IMR-90 (cell line): Measurements from ENCODE around the gene ANKRD2. TPM values are rescaled to one million over a fixed set of nuclear protein-coding genes. Genes with fewer than 3 reads are reported as not detected.

ENCODE experiments used
- ATAC-seq: fragments of 200-7000 bp; cut with Tn5 transposase; 2 replicates; pipeline ENCODE4 v1.9.1; 2020; ENCODE audit warnings: low read depth, mild to moderate bottlenecking, moderate library complexity
- BruUV-seq: library from RNA; stranded (reverse); fragments of 400-500 nt; replicated peaks from 2 replicates; lab custom pipeline; 2021; lab: Mats Ljungman, UMichigan
- CTCF ChIA-PET: fragments of 300-600 bp; formaldehyde crosslinking; extraction: SDS; loops from one replicate; lab custom pipeline; 2021; ENCODE audit warnings: antibody characterized with exemption; lab: Yijun Ruan, JAX
- POLR2A ChIA-PET: fragments of 300-600 bp; sonication (Branson Sonifier 250); formaldehyde crosslinking; loops from one replicate; lab custom pipeline; 2022; ENCODE audit warnings: antibody characterized with exemption; ENCODE audit not compliant: unreplicated experiment; lab: Charles Lee
- DNase-seq: peaks from one replicate; pipeline ENCODE4 v3.0.0; 2013
- H2AFZ ChIP-seq: replicated peaks from 2 replicates; pipeline ENCODE3; 2013; ENCODE audit warnings: low read length, mild to moderate bottlenecking; ENCODE audit not compliant: poor library complexity
- H2AK5ac ChIP-seq: 2 replicates; pipeline ENCODE4 v1.6.1; 2013; ENCODE audit warnings: low read depth, low read length, inconsistent platforms
- H2AK9ac ChIP-seq: replicated peaks from 2 replicates; pipeline ENCODE3; 2013; ENCODE audit warnings: mild to moderate bottlenecking, low read depth, low read length, moderate library complexity; ENCODE audit not compliant: poor library complexity
- H2BK120ac ChIP-seq: 2 replicates; pipeline ENCODE4 v1.6.1; 2013; ENCODE audit warnings: low read depth, low read length, inconsistent platforms
- H2BK15ac ChIP-seq: 3 replicates; pipeline ENCODE4 v1.6.1; 2013; ENCODE audit warnings: low read depth, low read length, inconsistent platforms
- H2BK20ac ChIP-seq: 2 replicates; pipeline ENCODE4 v1.6.1; 2013; ENCODE audit warnings: low read depth, mild to moderate bottlenecking, inconsistent platforms, low read length, moderate library complexity
- H2BK5ac ChIP-seq: 2 replicates; pipeline ENCODE4 v1.6.1; 2013; ENCODE audit warnings: mild to moderate bottlenecking, low read depth, low read length, inconsistent platforms; ENCODE audit not compliant: poor library complexity, severe bottlenecking
- H3K14ac ChIP-seq: replicated peaks from 2 replicates; pipeline ENCODE4 v1.6.1; 2013; ENCODE audit warnings: low read depth, low read length, inconsistent platforms
- H3K18ac ChIP-seq: 2 replicates; pipeline ENCODE4 v1.6.1; 2013; ENCODE audit warnings: low read depth, low read length, control low read depth
- H3K23ac ChIP-seq: 2 replicates; pipeline ENCODE4 v1.6.1; 2013; ENCODE audit warnings: low read depth, low read length, inconsistent platforms
- H3K27ac ChIP-seq: 2 replicates; pipeline ENCODE4 v1.5.1; 2013; ENCODE audit warnings: mild to moderate bottlenecking, control low read depth, low read length; ENCODE audit not compliant: insufficient read depth
- H3K27me3 ChIP-seq: 2 replicates; pipeline ENCODE4 v1.6.1; 2013; ENCODE audit warnings: low read length; ENCODE audit not compliant: control insufficient read depth, insufficient read depth
- H3K36me3 ChIP-seq: 2 replicates; pipeline ENCODE4 v1.6.1; 2013; ENCODE audit warnings: low read length, mixed read lengths; ENCODE audit not compliant: control insufficient read depth, insufficient read depth
- H3K4ac ChIP-seq: 2 replicates; pipeline ENCODE4 v1.6.1; 2013; ENCODE audit warnings: low read depth, low read length, inconsistent platforms
- H3K4me1 ChIP-seq: 2 replicates; pipeline ENCODE4 v1.6.1; 2013; ENCODE audit warnings: low read length, mixed read lengths; ENCODE audit not compliant: control insufficient read depth, insufficient read depth
- H3K4me2 ChIP-seq: 2 replicates; pipeline ENCODE4 v1.6.1; 2013; ENCODE audit warnings: low read depth, mild to moderate bottlenecking, control low read depth, low read length, moderate library complexity
- H3K4me3 ChIP-seq: 2 replicates; pipeline ENCODE4 v1.5.1; 2013; ENCODE audit warnings: low read depth, mild to moderate bottlenecking, control low read depth, low read length, moderate library complexity; ENCODE audit not compliant: insufficient read depth
- H3K56ac ChIP-seq: 2 replicates; pipeline ENCODE4 v1.6.1; 2013; ENCODE audit warnings: low read length, inconsistent platforms; ENCODE audit not compliant: insufficient read depth; ENCODE audit errors: extremely low read depth
- H3K79me1 ChIP-seq, 2 experiments: 2 replicates each; pipeline ENCODE4 v1.6.1; 2013; ENCODE audit warnings: low read length in 2 of 2, inconsistent platforms in 1 of 2, low read depth in 1 of 2
- H3K9ac ChIP-seq: 2 replicates; pipeline ENCODE4 v1.6.1; 2013; ENCODE audit warnings: low read depth, low read length, control low read depth
- H3K9me1 ChIP-seq: 2 replicates; pipeline ENCODE4 v1.6.1; 2013; ENCODE audit warnings: low read length, inconsistent platforms; ENCODE audit not compliant: insufficient read depth
- H3K9me3 ChIP-seq: 2 replicates; pipeline ENCODE4 v1.6.1; 2013; ENCODE audit warnings: low read length; ENCODE audit not compliant: control insufficient read depth, insufficient read depth
- H4K20me1 ChIP-seq: 2 replicates; pipeline ENCODE4 v1.6.1; 2013; ENCODE audit warnings: low read length, inconsistent platforms; ENCODE audit not compliant: insufficient read depth
- H4K5ac ChIP-seq: 2 replicates; pipeline ENCODE4 v1.6.1; 2013; ENCODE audit warnings: mild to moderate bottlenecking, low read depth, low read length, control low read depth
- H4K8ac ChIP-seq, 2 experiments: 2 replicates each; pipeline ENCODE4 v1.6.1; 2013; ENCODE audit warnings: low read depth in 2 of 2, low read length in 2 of 2, control low read depth in 1 of 2, inconsistent platforms in 1 of 2
- H4K91ac ChIP-seq: 2 replicates; pipeline ENCODE4 v1.6.1; 2013; ENCODE audit warnings: low read depth, low read length, inconsistent platforms; ENCODE audit not compliant: insufficient read depth
- BHLHE40 ChIP-seq: fragments of 150-350 bp; IDR thresholded peaks from 2 replicates; pipeline ENCODE4 v1.6.1; 2016; ENCODE audit warnings: mild to moderate bottlenecking, low read depth, low read length
- CEBPB ChIP-seq: IDR thresholded peaks from 2 replicates; pipeline ENCODE4 v1.6.1; 2012; ENCODE audit warnings: low read depth, low read length, improper control_type of control experiment
- CHD1 ChIP-seq: IDR thresholded peaks from 2 replicates; pipeline ENCODE4 v1.6.1; 2012; ENCODE audit warnings: low read depth, low read length, improper control_type of control experiment
- ELK1 ChIP-seq: fragments of 150-350 bp; IDR thresholded peaks from 2 replicates; pipeline ENCODE4 v1.6.1; 2016; ENCODE audit warnings: low read depth, mild to moderate bottlenecking, low read length, moderate library complexity, borderline replicate concordance
- FOS ChIP-seq: fragments of 150-350 bp; IDR thresholded peaks from 2 replicates; pipeline ENCODE4 v1.6.1; 2016; ENCODE audit warnings: low read depth, low read length
- MAFK ChIP-seq: IDR thresholded peaks from 2 replicates; pipeline ENCODE4 v1.6.1; 2012; ENCODE audit warnings: low read depth, low read length, improper control_type of control experiment
- MXI1 ChIP-seq: IDR thresholded peaks from 2 replicates; pipeline ENCODE4 v1.6.1; 2012; ENCODE audit warnings: low read depth, mild to moderate bottlenecking, low read length, moderate library complexity, borderline replicate concordance
- NFE2L2 ChIP-seq: fragments of 150-350 bp; IDR thresholded peaks from 2 replicates; pipeline ENCODE4 v1.6.1; 2016; ENCODE audit warnings: low read depth, mild to moderate bottlenecking, low read length
- POLR2A ChIP-seq: IDR thresholded peaks from 2 replicates; pipeline ENCODE4 v1.6.1; 2012; ENCODE audit warnings: mild to moderate bottlenecking, low read depth, low read length
- RAD21 ChIP-seq: IDR thresholded peaks from 2 replicates; pipeline ENCODE4 v1.6.1; 2012; ENCODE audit warnings: low read length, improper control_type of control experiment
- RFX5 ChIP-seq: IDR thresholded peaks from 2 replicates; pipeline ENCODE4 v1.8.0; 2012; ENCODE audit warnings: low read depth, mild to moderate bottlenecking, low read length, moderate library complexity
- SMC3 ChIP-seq: fragments of 150-350 bp; IDR thresholded peaks from 2 replicates; pipeline ENCODE4 v1.6.1; 2016; ENCODE audit warnings: low read depth, mild to moderate bottlenecking, antibody characterized with exemption, low read length, moderate library complexity
- WGBS, 2 experiments: methylation state at CpG; one replicate each; pipeline versions ENCODE4 v1.1.5 to v1.1.7; 2013; ENCODE audit warnings: missing lambda C conversion rate in 2 of 2; ENCODE audit not compliant: insufficient read length in 1 of 2; ENCODE audit errors: extremely low coverage in 2 of 2; 5-methylcytosine and 5-hydroxymethylcytosine counted together
- dilution Hi-C: fragments of 300-500 bp; cut with HindIII; formaldehyde crosslinking; loops from one replicate; pipeline ENCODE4 v1.14.3; 2018; ENCODE audit warnings: low sequenced_read_pairs; ENCODE audit not compliant: unreplicated experiment
- in situ Hi-C: fragments of 300-500 bp; cut with MboI; formaldehyde crosslinking; loops from 3 replicates; pipeline ENCODE4 v1.14.3; 2019; ENCODE audit warnings: low sequenced_read_pairs, inconsistent platforms, mixed read lengths
- intact Hi-C: fragments of 100-400 bp; cut with micrococcal nuclease; formaldehyde crosslinking; loops from 2 replicates; pipeline ENCODE4 v1.10.0; 2022
- polyA plus RNA-seq, 3 experiments: library from polyadenylated mRNA; depleted of rRNA; stranded (reverse); fragments of >200 nt; gene quantifications; 2 replicates each; pipeline ENCODE4 v1.2.3, GENCODE V29; 2012; ENCODE audit warnings: low replicate concordance in 1 of 3
- total RNA-seq: library from RNA; depleted of rRNA; stranded (reverse); fragments of >200 nt; gene quantifications from 2 replicates; pipeline ENCODE4 v1.2.3, GENCODE V29; 2012
- TF ChIP-seq, protein P1 (sequence below): conservative IDR thresholded peaks from 2 replicates; pipeline ENCODE4 v1.5.1; 2012; ENCODE audit warnings: mild to moderate bottlenecking, low read depth, low read length, improper control_type of control experiment

The ANKRD2 gene
- total and polyA plus RNA-seq, 2 of the 4 experiments (the other 2 are of a cell fraction) = 0.36 to 0.65 TPM

GRCh38 chr10:97577701-97578100 is 5.1 kb downstream of the ANKRD2 start:
- Histone ChIP-seq H2AK9ac (no peak overlapping the region), H2BK20ac (no peak overlapping the region), H3K56ac (no peak overlapping the region), H3K23ac (no peak overlapping the region), H3K27me3 (no peaks in the 10 kb centered on the region; the same call in 1 of the 2 replicates), H3K4me1 (peaks cover 13% of the 10 kb centered on the region), H3K9me1 (peaks cover 11% of the 10 kb centered on the region), H2BK15ac (no peak overlapping the region), H4K5ac (no peak overlapping the region), H2BK5ac (no peak overlapping the region), H3K9me3 (no peaks in the 10 kb centered on the region), H3K4me3 (no peak overlapping the region), H3K36me3 (no peaks in the 10 kb centered on the region), H3K18ac (no peak overlapping the region), H2AK5ac (no peak overlapping the region), H4K8ac (no peak overlapping the region), H4K91ac (no peak overlapping the region), H3K4ac (no peak overlapping the region), H3K27ac (no peak overlapping the region), H2AFZ (peak overlapping the region; percentile 49), H3K4me2 (no peak overlapping the region), H2BK120ac (no peak overlapping the region), H3K9ac (no peak overlapping the region), H3K79me1 (no peaks in the 10 kb centered on the region), H3K14ac (no peak overlapping the region), H4K20me1 (no peaks in the 10 kb centered on the region)
- BruUV-seq = no TSS peak
- WGBS, 2 experiments = no CpG with 5 or more reads among the region's 9 CpGs
- intact Hi-C loops (no loop called here), dilution Hi-C loops (no loop called here), in situ Hi-C loops (loop anchor here (10.0 kb wide), 1 partner anchor 157 kb away; the partner anchor contains the start of gene ZFYVE27)
- ATAC-seq (no peak), DNase-seq (no peak)
- CTCF ChIA-PET = interaction anchor here (1.6 kb wide), 1 partner anchor 35 kb away, joined by 4 read pairs; no protein-coding TSS in a partner anchor
- POLR2A ChIA-PET = no interaction called here
- TF ChIP-seq SMC3 (no peak), MAFK (no peak), FOS (no peak), CEBPB (no peak), POLR2A (no peak), ELK1 (no peak), RAD21 (no peak), MXI1 (no peak), CHD1 (no peak), RFX5 (no peak), BHLHE40 (no peak), NFE2L2 (no peak)
- TF ChIP-seq, protein P1, sequence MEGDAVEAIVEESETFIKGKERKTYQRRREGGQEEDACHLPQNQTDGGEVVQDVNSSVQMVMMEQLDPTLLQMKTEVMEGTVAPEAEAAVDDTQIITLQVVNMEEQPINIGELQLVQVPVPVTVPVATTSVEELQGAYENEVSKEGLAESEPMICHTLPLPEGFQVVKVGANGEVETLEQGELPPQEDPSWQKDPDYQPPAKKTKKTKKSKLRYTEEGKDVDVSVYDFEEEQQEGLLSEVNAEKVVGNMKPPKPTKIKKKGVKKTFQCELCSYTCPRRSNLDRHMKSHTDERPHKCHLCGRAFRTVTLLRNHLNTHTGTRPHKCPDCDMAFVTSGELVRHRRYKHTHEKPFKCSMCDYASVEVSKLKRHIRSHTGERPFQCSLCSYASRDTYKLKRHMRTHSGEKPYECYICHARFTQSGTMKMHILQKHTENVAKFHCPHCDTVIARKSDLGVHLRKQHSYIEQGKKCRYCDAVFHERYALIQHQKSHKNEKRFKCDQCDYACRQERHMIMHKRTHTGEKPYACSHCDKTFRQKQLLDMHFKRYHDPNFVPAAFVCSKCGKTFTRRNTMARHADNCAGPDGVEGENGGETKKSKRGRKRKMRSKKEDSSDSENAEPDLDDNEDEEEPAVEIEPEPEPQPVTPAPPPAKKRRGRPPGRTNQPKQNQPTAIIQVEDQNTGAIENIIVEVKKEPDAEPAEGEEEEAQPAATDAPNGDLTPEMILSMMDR = no peak
